ENCODE results near the gene PIR.

PIR gene

DNA sequence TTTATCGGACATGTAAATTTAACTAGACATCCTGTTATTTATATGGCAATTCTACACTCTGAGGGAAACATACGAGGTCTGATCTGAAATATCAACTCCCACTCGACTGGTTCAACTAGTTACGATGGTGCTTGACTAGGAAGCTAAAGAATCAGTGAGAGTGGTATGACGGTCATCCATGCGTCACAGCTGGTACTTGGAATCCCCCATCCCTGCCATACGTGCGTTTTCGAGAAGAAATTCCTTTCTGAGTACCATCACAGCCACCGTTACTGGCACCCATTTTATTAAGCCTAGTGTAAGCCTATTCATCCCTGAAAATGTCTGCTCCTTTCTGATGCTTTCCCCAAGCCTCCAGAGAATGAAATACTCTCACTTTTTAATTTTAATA lies 157.1 kb downstream of the PIR start:
- Mint-ChIP-seq H3K27me3 (peaks cover 12% of the 10 kb centered on the region), H3K4me1 (ENCODE audit: low read depth) (no peaks in the 10 kb centered on the region), H3K27ac (peak overlapping the region; percentile 94), H3K4me3 (peak overlapping the region; percentile 42), H3K9me3 (no peaks in the 10 kb centered on the region), H3K36me3 (ENCODE audit: low read depth) (peaks cover 26% of the 10 kb centered on the region)
- intact Hi-C loops (cut with micrococcal nuclease): no loop called here

DNA sequence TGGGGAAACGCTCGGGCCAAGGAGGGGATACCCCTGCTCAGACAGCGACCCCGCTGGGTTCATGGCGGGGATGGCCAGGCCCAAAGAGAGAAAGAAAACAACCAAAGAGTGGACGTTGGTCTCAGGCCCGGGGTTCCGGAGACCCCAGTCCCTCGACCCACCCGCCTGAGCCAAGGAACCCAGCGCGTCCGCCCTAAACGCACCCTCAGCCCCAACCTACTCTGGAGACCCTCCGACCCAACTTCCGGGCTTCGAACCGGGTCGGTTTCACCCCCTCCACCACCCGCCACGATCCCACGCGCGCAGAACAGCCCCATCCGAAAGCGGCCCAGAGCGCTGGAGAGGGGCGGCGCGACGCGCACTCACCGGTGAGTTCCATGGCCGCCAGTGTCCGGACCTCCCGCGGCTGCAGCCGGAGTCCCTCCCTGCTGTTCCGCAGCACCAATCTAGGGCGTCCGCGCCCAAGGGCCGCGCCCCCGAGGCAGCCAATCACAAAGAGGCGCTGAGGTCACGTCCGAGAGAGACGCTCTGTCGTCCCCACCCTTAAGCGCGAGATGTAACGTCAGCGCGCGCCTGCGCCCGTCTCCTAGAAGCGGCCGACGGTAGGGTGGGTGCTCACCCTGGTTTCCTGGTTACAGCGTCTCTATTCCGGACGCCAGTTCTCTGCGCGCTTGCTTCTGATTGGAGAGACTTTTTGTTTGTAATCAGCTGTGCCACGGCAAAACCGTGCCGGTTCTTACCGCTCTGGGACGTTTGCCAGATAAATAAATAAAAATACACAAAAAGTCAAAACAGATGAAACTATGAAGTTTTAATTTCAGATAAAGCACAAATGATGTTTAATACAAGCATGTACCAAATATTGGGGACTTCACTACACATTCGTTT lies 157.8 kb downstream of the PIR start, which contains the start of gene PIGA:
PIGA (minus strand) TSS at position 389 of the 888 bp plus-strand sequence. CDS start 3,593 bp downstream, outside the sequence.
- H3K9me3 Mint-ChIP-seq: no peaks in the 10 kb centered on the region
- peaks cover 9% of the 10 kb centered on the region for H3K27me3 Mint-ChIP-seq
- H3K36me3 Mint-ChIP-seq (ENCODE audit: low read depth): peaks cover 30% of the 10 kb centered on the region
- H3K4me1 Mint-ChIP-seq (ENCODE audit: low read depth): no peaks in the 10 kb centered on the region
- H3K27ac Mint-ChIP-seq: peak within 1 kb of the TSS; percentile 94
- H3K4me3 Mint-ChIP-seq: peak within 1 kb of the TSS; percentile 95
- intact Hi-C loops (cut with micrococcal nuclease): loop anchor here (2.0 kb wide), 1 partner anchor 339 kb away; no protein-coding TSS in a partner anchor
